Natural killer cell treated with Interleukin-12 subunit alpha and Interleukin-12 subunit beta and Interleukin-15 and Interleukin-18, amount 100 ng/mL, for 72 hours (primary cell): ENCODE data around the gene MRPS30. TPM values are rescaled to one million over a fixed set of nuclear protein-coding genes. Genes with fewer than 3 reads are reported as not detected.
A peak's percentile ranks its signal among the peaks of the same experiment; 100 is the strongest.

Experiments used
- ATAC-seq, 2 donors: fragments of 150-1000 bp; cut with Tn5 transposase in 1 of 2; sonication (Bioruptor Pico), chemical (Tn5 transposase) in 1 of 2; 2 replicates each; pipeline ENCODE4 v1.10.0; 2021
- DNase-seq: peaks from one replicate; pipeline ENCODE4 v3.0.0; 2022; ENCODE audit warnings: low spot score
- H3K27ac Mint-ChIP-seq, 2 donors: 1 replicate in 1 of 2; 2 replicates in 1 of 2; pipeline ENCODE4 v1.8.0; 2022; ENCODE audit warnings: mixed read lengths in 2 of 2, mild to moderate bottlenecking in 1 of 2, moderate library complexity in 1 of 2
- H3K27me3 Mint-ChIP-seq, 2 donors: 1 replicate in 1 of 2; 2 replicates in 1 of 2; pipeline ENCODE4 v1.8.0; 2022; ENCODE audit warnings: mixed read lengths in 2 of 2
- H3K36me3 Mint-ChIP-seq: one replicate; pipeline ENCODE4 v1.8.0; 2022; ENCODE audit warnings: mixed read lengths
- H3K4me1 Mint-ChIP-seq, 2 donors: 1 replicate in 1 of 2; 2 replicates in 1 of 2; pipeline ENCODE4 v1.8.0; 2022; ENCODE audit warnings: low read depth in 2 of 2, mixed read lengths in 2 of 2, mild to moderate bottlenecking in 1 of 2
- H3K4me3 Mint-ChIP-seq: one replicate; pipeline ENCODE4 v1.8.0; 2022; ENCODE audit warnings: mixed read lengths
- H3K9me3 Mint-ChIP-seq: 2 replicates; pipeline ENCODE4 v1.8.0; 2022; ENCODE audit warnings: mixed read lengths
- total RNA-seq, 2 donors: library from RNA; stranded (reverse); gene quantifications; one replicate each; pipeline ENCODE4 v1.2.3, GENCODE V29; 2022

Gene MRPS30
- total RNA-seq, 2 donors from 2014 or later, result 41.6 to 43.7 TPM

DNA sequence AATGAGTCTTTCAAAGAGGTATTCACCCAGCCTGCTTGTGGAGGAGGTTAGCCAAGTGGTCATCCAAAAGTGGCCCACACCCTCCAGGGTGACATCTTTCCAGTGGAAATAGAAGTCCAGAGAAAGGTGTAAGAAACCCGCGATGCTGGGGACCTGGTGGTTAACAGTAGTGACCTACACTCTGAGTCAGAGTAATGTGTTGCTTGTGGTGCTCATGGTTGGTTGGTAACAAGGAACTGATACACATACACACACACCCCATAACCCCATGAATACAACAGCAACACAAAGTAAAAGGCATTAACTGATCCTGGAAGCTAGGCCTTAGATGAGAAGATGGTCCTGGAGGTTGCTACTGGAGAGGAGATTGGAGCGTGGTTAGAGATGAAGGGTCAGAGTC is 26.9 kb downstream of the MRPS30 start:
- H3K27me3 Mint-ChIP-seq, result no peaks in the 10 kb centered on the region
- H3K9me3 Mint-ChIP-seq, result peaks cover 12% of the 10 kb centered on the region
- DNase-seq (no peak), ATAC-seq (peak in 1 of 2 donors; percentile 27)
- H3K4me1 Mint-ChIP-seq, result peaks cover 0 to 7% of the 10 kb centered on the region in 2 donors
- no peak overlapping the region for H3K27ac Mint-ChIP-seq
- H3K36me3 Mint-ChIP-seq, result peaks cover 13% of the 10 kb centered on the region
- no peak overlapping the region for H3K4me3 Mint-ChIP-seq

DNA sequence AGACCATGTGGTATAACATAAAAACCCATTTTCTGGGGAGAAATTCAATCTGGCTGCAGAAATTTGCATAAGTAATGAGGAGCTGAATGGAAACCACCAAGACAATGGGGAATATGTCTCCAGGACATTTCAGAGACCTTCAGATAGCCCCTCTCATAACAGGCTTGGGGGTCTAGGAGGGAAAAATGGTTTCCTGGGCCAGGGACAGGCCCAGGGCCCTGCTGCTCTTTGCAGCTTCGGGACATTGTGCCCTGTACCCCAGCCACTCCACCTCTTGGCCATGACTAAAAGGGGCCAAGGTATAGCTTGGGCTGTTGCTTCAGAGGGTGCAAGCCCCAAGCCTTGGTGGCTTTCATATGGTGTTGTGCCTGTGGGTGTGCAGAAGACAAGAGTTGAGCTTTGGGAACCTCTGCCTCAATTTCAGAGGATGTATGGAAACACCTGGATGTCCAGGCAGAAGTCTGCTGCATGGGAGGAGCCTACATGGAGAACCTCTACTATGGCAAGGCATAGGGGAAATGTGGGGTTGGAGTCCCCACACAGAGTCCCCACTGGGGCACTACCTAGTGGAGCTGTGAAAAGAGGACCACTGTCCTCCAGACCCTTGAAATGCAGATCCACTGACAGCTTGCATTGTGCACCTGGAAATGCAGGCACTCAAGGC is 30.4 kb downstream of the MRPS30 start:
- no peak for ATAC-seq
- Mint-ChIP-seq H3K9me3 (peaks cover 12% of the 10 kb centered on the region), H3K4me1 (peaks cover 0 to 7% of the 10 kb centered on the region in 2 donors), H3K27ac (no peak overlapping the region), H3K27me3 (no peaks in the 10 kb centered on the region), H3K36me3 (peaks cover 9% of the 10 kb centered on the region), H3K4me3 (no peak overlapping the region)
- DNase-seq, result no peak

DNA sequence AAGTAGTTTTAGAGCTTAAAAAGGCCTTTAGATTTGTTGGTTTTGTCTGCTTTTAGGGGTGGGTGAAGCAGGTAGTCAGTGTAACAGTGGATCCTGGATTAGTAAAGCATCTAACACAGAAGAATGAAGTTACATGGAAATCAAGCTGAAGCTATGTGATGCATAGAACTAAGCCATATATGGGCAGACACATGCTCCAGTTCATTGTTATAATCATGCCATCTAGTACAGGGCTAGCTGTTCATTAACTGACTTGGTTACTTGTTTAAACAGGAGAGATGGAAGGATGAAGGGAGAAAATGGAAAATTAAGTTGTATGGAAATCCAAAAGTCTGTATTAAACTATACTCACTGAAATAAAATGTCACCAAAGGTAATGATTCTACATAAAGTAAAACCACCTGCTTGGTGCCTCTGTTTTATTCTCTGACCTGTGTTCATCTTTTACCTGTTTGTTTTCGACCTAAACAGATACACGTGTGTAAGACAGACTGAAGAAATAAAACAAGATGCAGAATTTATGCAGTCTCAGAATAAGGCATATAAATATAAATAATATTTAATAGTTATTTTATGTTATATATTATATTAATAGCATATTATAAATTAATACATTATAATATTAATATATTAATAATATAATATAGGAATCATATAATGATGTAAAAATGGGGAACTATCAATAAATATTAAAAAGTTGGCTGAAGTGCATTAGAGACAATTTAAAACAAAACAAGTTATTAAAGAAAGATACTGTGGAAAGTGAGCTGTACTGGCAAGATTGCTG is 33.9 kb downstream of the MRPS30 start:
- Mint-ChIP-seq H3K27ac (no peak overlapping the region), H3K36me3 (peaks cover 9% of the 10 kb centered on the region), H3K27me3 (no peaks in the 10 kb centered on the region), H3K4me3 (no peak overlapping the region), H3K9me3 (peaks cover 10% of the 10 kb centered on the region), H3K4me1 (no peaks in the 10 kb centered on the region)
- DNase-seq (no peak), ATAC-seq (no peak)

DNA sequence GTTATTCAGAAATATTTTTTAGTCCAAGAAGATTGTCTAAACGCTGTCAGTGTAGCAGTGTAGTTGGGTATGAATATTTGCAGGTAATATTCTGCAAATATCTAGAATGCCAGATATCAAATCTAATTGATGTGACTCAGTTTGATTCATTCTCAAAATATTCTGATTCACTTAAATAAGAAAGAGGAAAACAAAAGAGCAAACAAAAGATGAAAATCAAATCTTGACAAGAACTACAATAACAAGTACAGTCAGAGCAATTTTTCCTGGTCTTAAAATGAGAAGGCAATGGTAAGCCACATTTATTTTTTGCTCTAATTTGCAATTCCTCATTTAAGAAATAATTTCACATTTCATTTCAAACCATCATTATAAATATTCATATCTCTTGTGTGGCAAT is 36.0 kb downstream of the MRPS30 start:
- Mint-ChIP-seq H3K27ac (no peak overlapping the region), H3K27me3 (no peaks in the 10 kb centered on the region), H3K4me3 (no peak overlapping the region), H3K9me3 (peaks cover 3% of the 10 kb centered on the region), H3K36me3 (no peaks in the 10 kb centered on the region), H3K4me1 (no peaks in the 10 kb centered on the region)
- DNase-seq (no peak), ATAC-seq (no peak)

DNA sequence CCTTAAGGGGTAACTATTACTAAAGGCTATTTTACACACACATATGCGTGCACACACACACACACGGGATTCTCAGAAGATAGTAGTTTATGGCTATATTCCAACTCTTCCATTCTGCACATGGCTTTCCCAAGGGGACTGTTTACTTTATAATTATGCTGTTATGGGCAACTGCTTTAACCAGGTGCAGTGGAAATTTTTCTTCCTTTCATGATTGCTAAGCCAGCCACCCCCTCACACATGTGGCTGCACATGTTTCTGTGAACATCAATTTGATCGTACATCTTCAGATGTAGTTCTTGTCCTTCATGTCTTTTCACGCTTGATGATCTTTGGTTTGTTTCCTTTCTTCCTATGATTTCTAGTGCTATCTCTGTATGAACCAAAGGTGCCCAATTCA is 37.0 kb downstream of the MRPS30 start:
- Mint-ChIP-seq H3K27me3 (no peaks in the 10 kb centered on the region), H3K9me3 (no peaks in the 10 kb centered on the region), H3K27ac (no peak overlapping the region), H3K36me3 (no peaks in the 10 kb centered on the region), H3K4me3 (no peak overlapping the region), H3K4me1 (no peaks in the 10 kb centered on the region)
- no peak for DNase-seq
- ATAC-seq, result no peak

DNA sequence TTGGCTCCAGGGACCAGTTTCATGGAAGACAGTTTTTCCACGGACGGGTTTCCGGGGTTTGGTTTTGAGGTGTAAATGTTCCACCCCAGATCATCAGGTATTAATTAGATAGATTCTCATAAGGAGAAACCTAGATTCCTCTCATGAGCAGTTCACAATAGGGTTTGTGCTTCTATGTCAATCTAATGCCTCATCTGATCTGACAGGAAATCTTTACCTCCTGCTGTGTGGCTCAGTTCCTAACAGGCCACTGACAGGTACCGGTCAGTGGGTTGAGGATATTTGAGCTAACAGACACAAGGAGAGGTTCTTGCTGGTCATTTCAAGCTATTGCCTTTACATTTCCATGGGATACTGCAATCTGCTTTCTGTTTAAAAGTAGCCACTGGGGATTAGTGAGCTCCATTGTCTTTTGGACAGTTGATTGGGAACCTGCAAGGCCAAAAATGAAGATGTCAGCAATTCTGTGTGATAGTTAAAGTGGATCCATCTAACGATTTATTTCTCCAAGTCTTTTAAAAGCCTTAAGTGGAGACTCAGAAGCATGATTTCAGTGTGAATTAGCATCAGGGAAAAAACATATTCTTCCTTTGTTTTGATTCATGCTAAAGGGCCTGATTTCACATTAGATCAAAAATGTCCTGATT is 38.6 kb downstream of the MRPS30 start:
- DNase-seq, result no peak
- H3K4me3 Mint-ChIP-seq, result no peak overlapping the region
- H3K27me3 Mint-ChIP-seq, result no peaks in the 10 kb centered on the region
- ATAC-seq, result no peak
- H3K36me3 Mint-ChIP-seq, result no peaks in the 10 kb centered on the region
- no peak overlapping the region for H3K27ac Mint-ChIP-seq
- H3K9me3 Mint-ChIP-seq, result no peaks in the 10 kb centered on the region
- no peaks in the 10 kb centered on the region for H3K4me1 Mint-ChIP-seq

GRCh38 chr5:44860267-44860666 is 51.5 kb downstream of the MRPS30 start:
- H3K4me1 Mint-ChIP-seq, result no peaks in the 10 kb centered on the region
- no peak for ATAC-seq
- H3K36me3 Mint-ChIP-seq, result no peaks in the 10 kb centered on the region
- no peaks in the 10 kb centered on the region for H3K27me3 Mint-ChIP-seq
- DNase-seq, result no peak
- H3K9me3 Mint-ChIP-seq, result peaks cover 3% of the 10 kb centered on the region
- H3K27ac Mint-ChIP-seq, result no peak overlapping the region
- no peak overlapping the region for H3K4me3 Mint-ChIP-seq

DNA sequence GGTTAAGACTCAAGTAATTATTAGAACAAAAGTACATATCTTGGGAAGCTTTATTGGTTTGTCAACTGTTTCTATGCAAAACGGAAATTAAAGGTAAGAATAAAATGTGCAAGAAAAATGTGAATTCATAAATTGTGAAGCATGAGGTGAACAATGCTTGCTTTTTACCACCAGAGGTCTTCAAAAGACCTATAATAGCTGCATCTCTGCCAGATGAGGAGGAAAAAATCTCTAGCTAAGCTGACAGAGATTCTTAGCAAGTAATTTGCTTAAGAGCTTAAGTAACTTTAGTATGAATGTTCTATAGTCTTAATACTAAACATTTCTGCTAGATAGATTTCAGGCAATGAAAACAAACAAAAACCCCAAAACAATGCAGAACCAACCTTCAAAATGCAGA is 54.1 kb downstream of the MRPS30 start:
- DNase-seq (no peak), ATAC-seq (no peak)
- H3K4me3 Mint-ChIP-seq, result no peak overlapping the region
- no peaks in the 10 kb centered on the region for H3K36me3 Mint-ChIP-seq
- no peak overlapping the region for H3K27ac Mint-ChIP-seq
- H3K27me3 Mint-ChIP-seq, result no peaks in the 10 kb centered on the region
- peaks cover 3% of the 10 kb centered on the region for H3K9me3 Mint-ChIP-seq
- H3K4me1 Mint-ChIP-seq, result no peaks in the 10 kb centered on the region
